H1 (cell line): Measurements from ENCODE around the gene SSTR5. TPM values are rescaled to one million over a fixed set of nuclear protein-coding genes. Genes with fewer than 3 reads are reported as not detected.

Experiments
- CTCF ChIA-PET: fragments of 300-600 bp; sonication (Branson Sonifier 250); formaldehyde crosslinking; loops from one replicate; lab custom pipeline; 2021; ENCODE audit not compliant: partially characterized antibody; lab: Charles Lee
- POLR2A ChIA-PET: fragments of 300-600 bp; sonication (Branson Sonifier 250); formaldehyde crosslinking; loops from one replicate; lab custom pipeline; 2021; ENCODE audit warnings: inconsistent platforms; ENCODE audit not compliant: partially characterized antibody; lab: Charles Lee
- DNase-seq, 2 experiments: peaks; one replicate each; pipeline versions ENCODE4 v3.0.0 to v3.0.0-alpha.2; 2010 to 2022; ENCODE audit warnings: low spot score in 2 of 2, low read depth in 1 of 2, mixed read lengths in 1 of 2
- FAIRE-seq: peaks from 2 replicates; lab custom pipeline; 2011; peaks lifted over from hg19 to GRCh38; lab: Jason Lieb, UNC
- H2AFZ ChIP-seq: 2 replicates; pipeline ENCODE4 v1.8.1; 2012; ENCODE audit warnings: low read length, inconsistent platforms
- H2AK5ac ChIP-seq: 2 replicates; pipeline ENCODE4 v1.6.1; 2013; ENCODE audit warnings: low read depth, low read length
- H2BK120ac ChIP-seq: replicated peaks from 2 replicates; pipeline ENCODE3; 2013; ENCODE audit warnings: low read depth, low read length, inconsistent platforms
- H2BK12ac ChIP-seq: 2 replicates; pipeline ENCODE4 v1.6.1; 2013; ENCODE audit warnings: low read depth, low read length
- H2BK15ac ChIP-seq: 2 replicates; pipeline ENCODE4 v1.6.1; 2013; ENCODE audit warnings: low read length
- H2BK20ac ChIP-seq: 2 replicates; pipeline ENCODE4 v1.6.1; 2013; ENCODE audit warnings: low read length
- H2BK5ac ChIP-seq: 2 replicates; pipeline ENCODE4 v1.6.1; 2013; ENCODE audit warnings: low read depth, low read length
- H3K14ac ChIP-seq: 2 replicates; pipeline ENCODE4 v1.6.1; 2013; ENCODE audit warnings: inconsistent platforms; ENCODE audit not compliant: insufficient read length
- H3K18ac ChIP-seq: 2 replicates; pipeline ENCODE4 v1.6.1; 2013; ENCODE audit warnings: low read length; ENCODE audit errors: extremely low read depth
- H3K23ac ChIP-seq: 2 replicates; pipeline ENCODE4 v1.6.1; 2013; ENCODE audit warnings: inconsistent platforms; ENCODE audit not compliant: insufficient read length
- H3K23me2 ChIP-seq: 2 replicates; pipeline ENCODE4 v1.6.1; 2013; ENCODE audit warnings: low read depth, low read length
- H3K27ac ChIP-seq: 2 replicates; pipeline ENCODE4 v1.6.1; 2011; ENCODE audit warnings: low read depth, low read length, inconsistent platforms
- H3K27me3 ChIP-seq, 4 experiments: replicated peaks in 1 of 4; 1 replicate in 1 of 4; 2 replicates in 3 of 4; pipeline versions ENCODE4 v1.6.1 to v1.8.1; 2011 to 2013; ENCODE audit warnings: low read length in 3 of 4, mild to moderate bottlenecking in 3 of 4, inconsistent platforms in 2 of 4, mixed read lengths in 2 of 4, moderate library complexity in 1 of 4; ENCODE audit not compliant: control insufficient read depth in 3 of 4, insufficient read depth in 3 of 4; ENCODE audit errors: extremely low read depth in 1 of 4
- H3K36me3 ChIP-seq, 4 experiments: 2 replicates each; pipeline versions ENCODE4 v1.6.1 to v1.8.1; 2011 to 2013; ENCODE audit warnings: mild to moderate bottlenecking in 4 of 4, low read length in 3 of 4, moderate library complexity in 2 of 4, control low read depth in 1 of 4, inconsistent platforms in 1 of 4; ENCODE audit not compliant: insufficient read depth in 4 of 4, control insufficient read depth in 2 of 4
- H3K4ac ChIP-seq: replicated peaks from 2 replicates; pipeline ENCODE3; 2013; ENCODE audit warnings: low read length, low read depth, mixed read lengths, inconsistent platforms; ENCODE audit not compliant: insufficient read length
- H3K4me1 ChIP-seq, 4 experiments: replicated peaks in 1 of 4; 1 replicate in 1 of 4; 2 replicates in 3 of 4; pipeline versions ENCODE4 v1.6.1 to v1.8.1; 2011 to 2013; ENCODE audit warnings: low read length in 3 of 4, inconsistent platforms in 2 of 4, mixed read lengths in 1 of 4; ENCODE audit not compliant: insufficient read depth in 4 of 4, control insufficient read depth in 3 of 4
- H3K4me2 ChIP-seq, 2 experiments: 2 replicates each; pipeline versions ENCODE4 v1.6.1 to v1.8.1; 2011 to 2013; ENCODE audit warnings: low read depth in 2 of 2, low read length in 2 of 2, control low read depth in 1 of 2, inconsistent platforms in 1 of 2, mild to moderate bottlenecking in 1 of 2; ENCODE audit not compliant: insufficient read depth in 1 of 2
- H3K4me3 ChIP-seq, 4 experiments: fragments of 200-600, 300-600 bp in 1 of 4; sonication (generic), shearing (Covaris generic), sonication (Bioruptor Twin) in 1 of 4; 2 replicates each; pipeline versions ENCODE4 v1.5.1 to v1.8.1; 2011 to 2016; ENCODE audit warnings: low read length in 4 of 4, low read depth in 3 of 4, control low read depth in 2 of 4, inconsistent platforms in 2 of 4, mild to moderate bottlenecking in 2 of 4, mixed read lengths in 1 of 4, moderate library complexity in 1 of 4; ENCODE audit not compliant: insufficient read depth in 2 of 4; ENCODE audit errors: extremely low read depth in 1 of 4
- H3K56ac ChIP-seq: replicated peaks from 2 replicates; pipeline ENCODE3; 2013; ENCODE audit warnings: low read depth, mild to moderate bottlenecking, mixed read lengths, low read length, inconsistent platforms; ENCODE audit not compliant: insufficient read length
- H3K79me1 ChIP-seq: 2 replicates; pipeline ENCODE4 v1.6.1; 2013; ENCODE audit warnings: low read depth, low read length, control low read depth
- H3K79me2 ChIP-seq, 2 experiments: 2 replicates each; pipeline versions ENCODE4 v1.6.1 to v1.8.1; 2012 to 2013; ENCODE audit warnings: low read length in 2 of 2, mild to moderate bottlenecking in 2 of 2, inconsistent platforms in 1 of 2; ENCODE audit not compliant: insufficient read depth in 2 of 2, control insufficient read depth in 1 of 2
- H3K9ac ChIP-seq, 4 experiments: replicated peaks in 1 of 4; 1 replicate in 1 of 4; 2 replicates in 3 of 4; pipeline versions ENCODE4 v1.6.1 to v1.8.1; 2011 to 2013; ENCODE audit warnings: low read depth in 3 of 4, low read length in 3 of 4, control low read depth in 2 of 4, mild to moderate bottlenecking in 2 of 4, moderate library complexity in 2 of 4, inconsistent platforms in 1 of 4; ENCODE audit errors: extremely low read depth in 1 of 4
- H3K9me3 ChIP-seq, 2 experiments: 2 replicates each; pipeline versions ENCODE4 v1.6.1 to v1.8.1; 2012 to 2013; ENCODE audit warnings: mild to moderate bottlenecking in 2 of 2, moderate library complexity in 2 of 2, control low read depth in 1 of 2, inconsistent platforms in 1 of 2, low read depth in 1 of 2, low read length in 1 of 2, mixed read lengths in 1 of 2; ENCODE audit not compliant: insufficient read depth in 2 of 2
- H4K20me1 ChIP-seq, 2 experiments: replicated peaks in 1 of 2; 2 replicates each; pipeline versions ENCODE3 to v1.8.1; 2011 to 2013; ENCODE audit warnings: inconsistent platforms in 2 of 2, low read length in 2 of 2, mild to moderate bottlenecking in 1 of 2; ENCODE audit not compliant: insufficient read depth in 2 of 2, control insufficient read depth in 1 of 2
- H4K5ac ChIP-seq: 2 replicates; pipeline ENCODE4 v1.6.1; 2013; ENCODE audit warnings: low read length, low read depth, mixed read lengths, inconsistent platforms; ENCODE audit not compliant: insufficient read length
- H4K8ac ChIP-seq: 2 replicates; pipeline ENCODE4 v1.8.0; 2013; ENCODE audit warnings: mild to moderate bottlenecking, moderate library complexity, low read length, inconsistent platforms; ENCODE audit not compliant: insufficient read depth; ENCODE audit errors: extremely low read depth
- H4K91ac ChIP-seq: replicated peaks from 2 replicates; pipeline ENCODE3; 2013; ENCODE audit warnings: low read length, mixed read lengths, inconsistent platforms; ENCODE audit not compliant: insufficient read length
- E2F6 ChIP-seq: IDR thresholded peaks from 2 replicates; pipeline ENCODE4 v1.6.1; 2012; ENCODE audit warnings: inconsistent platforms
- JUND ChIP-seq: IDR thresholded peaks from 2 replicates; pipeline ENCODE4 v1.6.1; 2011; ENCODE audit warnings: mild to moderate bottlenecking, improper control_type of control experiment, low read length
- POLR2AphosphoS5 ChIP-seq: IDR thresholded peaks from 2 replicates; pipeline ENCODE4 v1.6.1; 2011; ENCODE audit warnings: low read depth, low read length
- SP4 ChIP-seq: IDR thresholded peaks from 2 replicates; pipeline ENCODE4 v1.6.1; 2012; ENCODE audit warnings: low read length, inconsistent platforms
- SUZ12 ChIP-seq: fragments of 200-600 bp; sonication (generic); IDR thresholded peaks from 2 replicates; pipeline ENCODE4 v1.6.1; 2012; ENCODE audit warnings: mild to moderate bottlenecking, inconsistent platforms, low read length, moderate library complexity, mixed read lengths
- WGBS, 2 experiments: shearing (Covaris generic) in 1 of 2; methylation state at CpG; one replicate each; pipeline versions ENCODE4 v1.1.6 to v1.1.7; 2013 to 2015; ENCODE audit warnings: low lambda C conversion rate in 2 of 2, mixed read lengths in 2 of 2, inconsistent platforms in 1 of 2, low coverage in 1 of 2, missing lambda C conversion rate in 1 of 2; ENCODE audit not compliant: insufficient replicate concordance in 2 of 2, insufficient coverage in 1 of 2, insufficient read length in 1 of 2; ENCODE audit errors: extremely low coverage in 1 of 2, missing lambda C conversion rate in 1 of 2; 5-methylcytosine and 5-hydroxymethylcytosine counted together
- polyA plus RNA-seq, 7 experiments: library from polyadenylated mRNA; depleted of rRNA in 3 of 7; stranded (reverse) in 5 of 7; unstranded in 2 of 7; fragments of >200 nt in 5 of 7; fragments of 200-250 nt in 2 of 7; gene quantifications; 1 replicate in 5 of 7; 2 replicates in 1 of 7; 4 replicates in 1 of 7; pipeline versions ENCODE4 v1.2.1 to v1.2.3, GENCODE V29; 2011 to 2013; ENCODE audit warnings: missing spikeins in 2 of 7, mixed read lengths in 2 of 7
- total RNA-seq: library from RNA; stranded (reverse); fragmentation: NEBNext Ultra II Directional; extraction: Animal tissue kit (Norgen Biotek cat#: 25700); gene quantifications from 2 replicates; pipeline ENCODE4 v1.2.1, GENCODE V29; 2021

SSTR5 gene
- total and polyA plus RNA-seq, 2 of the 8 experiments (the other 6 are each of a cell fraction or from before 2014, with no cell fraction given) = 0.56 to 0.60 TPM

GRCh38 chr16:1050516-1050915, 22.0 kb upstream of the SSTR5 start:
- H3K56ac ChIP-seq = no peak overlapping the region
- no peak for TF ChIP-seq POLR2AphosphoS5
- TF ChIP-seq E2F6 = no peak
- TF ChIP-seq JUND = no peak
- no peak for TF ChIP-seq SP4
- TF ChIP-seq SUZ12 = no peak

More at GRCh38 chr16:1050516-1050915, 22.0 kb upstream of the SSTR5 start:
- no peak overlapping the region for H2AK5ac ChIP-seq
- no peak for FAIRE-seq
- H3K4me2 ChIP-seq = no peak overlapping the region
- WGBS, 2 experiments = 88% methylated on average over 30 of the region's 30 CpGs; no CpG with 5 or more reads in 1 of the 2 experiments
- peaks cover 0 to 10% (median 5%) of the 10 kb centered on the region in 4 experiments; a peak in 6 of 7 replicates for H3K4me1 ChIP-seq
- no peak overlapping the region for H2BK5ac ChIP-seq
- H4K20me1 ChIP-seq = no peaks in the 10 kb centered on the region
- H2BK20ac ChIP-seq = no peak overlapping the region
- H4K5ac ChIP-seq = no peak overlapping the region
- H3K4me3 ChIP-seq = no peak overlapping the region
- no peak overlapping the region for H2BK120ac ChIP-seq
- no peak overlapping the region for H4K91ac ChIP-seq
- no peak overlapping the region for H3K23ac ChIP-seq
- H3K9me3 ChIP-seq = no peaks in the 10 kb centered on the region
- H2BK12ac ChIP-seq = no peak overlapping the region
- H3K79me2 ChIP-seq = no peaks in the 10 kb centered on the region
- H3K27ac ChIP-seq = no peak overlapping the region
- H3K9ac ChIP-seq = no peak overlapping the region
- no peak for DNase-seq
- POLR2A ChIA-PET = no interaction called here
- H3K4ac ChIP-seq = no peak overlapping the region
- no peak overlapping the region; the same call in 1 of the 2 replicates for H4K8ac ChIP-seq
- no peaks in the 10 kb centered on the region for H3K36me3 ChIP-seq
- CTCF ChIA-PET = interaction anchor here (1.1 kb wide), 1 partner anchor 53 kb away, joined by 3 read pairs; no protein-coding TSS in a partner anchor
- H2AFZ ChIP-seq = no peak overlapping the region
- H3K27me3 ChIP-seq = peaks cover 0 to 2% (median 0%) of the 10 kb centered on the region in 4 experiments; a peak in 2 of 7 replicates
- H3K23me2 ChIP-seq = no peaks in the 10 kb centered on the region
- H3K18ac ChIP-seq = no peak overlapping the region
- H2BK15ac ChIP-seq = no peak overlapping the region
- no peak overlapping the region for H3K14ac ChIP-seq
- H3K79me1 ChIP-seq = no peaks in the 10 kb centered on the region
